ENCODE results near the gene ADCK1. TPM values are rescaled to one million over a fixed set of nuclear protein-coding genes. Genes with fewer than 3 reads are reported as not detected.

The ADCK1 gene
- total RNA-seq, 1 experiment from 2014 or later, result 11.4 TPM

DNA sequence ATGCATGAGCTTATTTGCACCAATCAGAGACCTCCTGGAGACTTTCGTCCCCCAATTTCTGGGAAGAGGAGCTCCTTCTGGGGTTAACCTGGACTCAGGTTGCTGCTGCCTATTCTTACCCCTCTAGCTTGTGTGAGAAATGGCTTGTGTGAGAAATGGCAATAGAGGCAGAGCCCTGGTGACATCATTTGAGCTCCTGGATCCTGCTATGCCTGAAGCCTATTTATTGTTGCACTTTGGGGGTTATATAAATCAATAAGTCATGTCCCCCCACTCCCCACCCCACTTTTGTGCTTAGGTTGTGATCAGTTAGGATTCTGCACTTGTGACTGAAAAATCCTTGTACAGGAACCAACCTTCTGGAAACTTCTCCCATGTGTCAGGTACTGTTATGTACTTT lies 167.2 kb downstream of the ADCK1 start:
- H3K27me3 Mint-ChIP-seq (ENCODE audit: low read depth), result peaks cover 26% of the 10 kb centered on the region
- no peak for ATAC-seq
- H3K36me3 Mint-ChIP-seq, result no peaks in the 10 kb centered on the region
- DNase-seq (ENCODE audit: low spot score), result no peak
- H3K4me3 Mint-ChIP-seq, result no peak overlapping the region
- TF ChIP-seq SMAD3 (CRISPR knock-in tag; IDR thresholded peaks at IDR 0.05; ENCODE audit: borderline replicate concordance) (no peak), HMGA2 (CRISPR knock-in tag; IDR thresholded peaks at IDR 0.05) (no peak), GABPB1 (CRISPR knock-in tag; IDR thresholded peaks at IDR 0.05) (no peak), GRHL2 (CRISPR knock-in tag; IDR thresholded peaks at IDR 0.05; ENCODE audit: insufficient replicate concordance, severe bottlenecking) (no peak), IRF1 (CRISPR knock-in tag; IDR thresholded peaks at IDR 0.05) (no peak), FOXJ3 (CRISPR knock-in tag; IDR thresholded peaks at IDR 0.05; ENCODE audit: borderline replicate concordance) (no peak), ELF4 (CRISPR knock-in tag; IDR thresholded peaks at IDR 0.05; ENCODE audit: low read depth) (no peak), ZNF219 (CRISPR knock-in tag; IDR thresholded peaks at IDR 0.05; ENCODE audit: borderline replicate concordance) (no peak), IRF2 (CRISPR knock-in tag; IDR thresholded peaks at IDR 0.05; ENCODE audit: borderline replicate concordance, low read depth) (no peak), ZNF138 (CRISPR knock-in tag; conservative IDR thresholded peaks at IDR 0.05) (no peak), FOXK1 (CRISPR knock-in tag; IDR thresholded peaks at IDR 0.05) (no peak)
- TF ChIP-seq, protein P1, sequence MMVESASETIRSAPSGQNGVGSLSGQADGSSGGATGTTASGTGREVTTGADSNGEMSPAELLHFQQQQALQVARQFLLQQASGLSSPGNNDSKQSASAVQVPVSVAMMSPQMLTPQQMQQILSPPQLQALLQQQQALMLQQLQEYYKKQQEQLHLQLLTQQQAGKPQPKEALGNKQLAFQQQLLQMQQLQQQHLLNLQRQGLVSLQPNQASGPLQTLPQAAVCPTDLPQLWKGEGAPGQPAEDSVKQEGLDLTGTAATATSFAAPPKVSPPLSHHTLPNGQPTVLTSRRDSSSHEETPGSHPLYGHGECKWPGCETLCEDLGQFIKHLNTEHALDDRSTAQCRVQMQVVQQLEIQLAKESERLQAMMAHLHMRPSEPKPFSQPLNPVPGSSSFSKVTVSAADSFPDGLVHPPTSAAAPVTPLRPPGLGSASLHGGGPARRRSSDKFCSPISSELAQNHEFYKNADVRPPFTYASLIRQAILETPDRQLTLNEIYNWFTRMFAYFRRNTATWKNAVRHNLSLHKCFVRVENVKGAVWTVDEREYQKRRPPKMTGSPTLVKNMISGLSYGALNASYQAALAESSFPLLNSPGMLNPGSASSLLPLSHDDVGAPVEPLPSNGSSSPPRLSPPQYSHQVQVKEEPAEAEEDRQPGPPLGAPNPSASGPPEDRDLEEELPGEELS (CRISPR knock-in tag; IDR thresholded peaks at IDR 0.05), result no peak
- CTCF ChIA-PET, result interaction anchor here (1.2 kb wide), 1 partner anchor 13 kb away, joined by 4 read pairs; no protein-coding TSS in a partner anchor
- H3K27ac Mint-ChIP-seq, result no peak overlapping the region
- POLR2A ChIA-PET, result interaction anchor here (0.7 kb wide), 1 partner anchor 882 kb away, joined by 3 read pairs; no protein-coding TSS in a partner anchor
- peaks cover 2% of the 10 kb centered on the region; the same call in 1 of the 2 replicates for H3K4me1 Mint-ChIP-seq
- H3K9me3 Mint-ChIP-seq, result peaks cover 9% of the 10 kb centered on the region

GRCh38 chr14:77970646-77971045 lies 170.7 kb downstream of the ADCK1 start:
- ChIA-PET CTCF (interaction anchor here (0.7 to 0.9 kb wide), 2 partner anchors 9 to 10 kb away, joined by 3 read pairs; no protein-coding TSS in a partner anchor), POLR2A (interaction anchor here (0.6 kb wide), 1 partner anchor 120 kb away, joined by 3 read pairs; no protein-coding TSS in a partner anchor)
- H3K27ac Mint-ChIP-seq, result no peak overlapping the region
- no peaks in the 10 kb centered on the region for H3K36me3 Mint-ChIP-seq
- TF ChIP-seq SMAD3 (CRISPR knock-in tag; IDR thresholded peaks at IDR 0.05; ENCODE audit: borderline replicate concordance), result no peak
- TF ChIP-seq E2F5 (CRISPR knock-in tag; IDR thresholded peaks at IDR 0.05), result no peak
- 0 out of 2 replicates have a peak, but pooled peaks have one; percentile 62 for TF ChIP-seq ZNF416 (CRISPR knock-in tag; IDR thresholded peaks at IDR 0.05)
- TF ChIP-seq, protein P2, sequence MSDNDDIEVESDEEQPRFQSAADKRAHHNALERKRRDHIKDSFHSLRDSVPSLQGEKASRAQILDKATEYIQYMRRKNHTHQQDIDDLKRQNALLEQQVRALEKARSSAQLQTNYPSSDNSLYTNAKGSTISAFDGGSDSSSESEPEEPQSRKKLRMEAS (CRISPR knock-in tag; IDR thresholded peaks at IDR 0.05), result no peak
- TF ChIP-seq NFYB (CRISPR knock-in tag; conservative IDR thresholded peaks at IDR 0.05; ENCODE audit: low read depth), result no peak
- no peak for TF ChIP-seq USF2 (CRISPR knock-in tag; IDR thresholded peaks at IDR 0.05)
- TF ChIP-seq ZNF396 (CRISPR knock-in tag; IDR thresholded peaks at IDR 0.05; ENCODE audit: borderline replicate concordance), result no peak
- ATAC-seq (no peak), DNase-seq (ENCODE audit: low spot score) (no peak)
- H3K9me3 Mint-ChIP-seq, result peaks cover 9% of the 10 kb centered on the region
- H3K27me3 Mint-ChIP-seq (ENCODE audit: low read depth), result peaks cover 20% of the 10 kb centered on the region
- peaks cover 2% of the 10 kb centered on the region; the same call in 1 of the 2 replicates for H3K4me1 Mint-ChIP-seq
- no peak overlapping the region for H3K4me3 Mint-ChIP-seq

DNA sequence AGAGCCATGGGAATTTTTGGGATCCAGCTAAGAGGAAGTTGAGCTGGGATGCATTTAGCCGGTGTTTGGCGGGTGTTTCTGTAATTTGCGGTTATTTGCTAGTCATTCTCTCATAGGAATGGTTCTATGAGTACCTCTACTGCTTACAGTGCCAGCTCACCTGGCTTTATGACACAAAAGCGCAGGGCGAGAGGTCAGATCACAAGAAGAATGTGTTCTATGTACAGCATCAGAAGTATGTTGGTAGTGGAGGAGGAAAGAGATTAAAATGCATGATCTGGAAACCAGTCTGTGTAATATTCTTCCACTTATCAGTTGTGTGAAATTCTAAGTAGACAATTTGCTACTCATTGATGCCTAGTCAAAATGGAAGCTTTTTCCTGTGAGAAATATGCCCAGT lies 173.3 kb downstream of the ADCK1 start:
- H3K27ac Mint-ChIP-seq, result no peak overlapping the region
- H3K4me3 Mint-ChIP-seq, result no peak overlapping the region
- no peaks in the 10 kb centered on the region for H3K4me1 Mint-ChIP-seq
- POLR2A ChIA-PET, result no interaction called here
- no peaks in the 10 kb centered on the region for H3K36me3 Mint-ChIP-seq
- CTCF ChIA-PET, result no interaction called here
- ATAC-seq (no peak), DNase-seq (ENCODE audit: low spot score) (no peak)
- H3K9me3 Mint-ChIP-seq, result peaks cover 6% of the 10 kb centered on the region
- H3K27me3 Mint-ChIP-seq (ENCODE audit: low read depth), result peaks cover 2% of the 10 kb centered on the region
- TF ChIP-seq E2F5 (CRISPR knock-in tag; IDR thresholded peaks at IDR 0.05), result no peak
- no peak for TF ChIP-seq ZNF263 (CRISPR knock-in tag; IDR thresholded peaks at IDR 0.05; ENCODE audit: low read depth)
- TF ChIP-seq FOXP1 (CRISPR knock-in tag; IDR thresholded peaks at IDR 0.05; ENCODE audit: borderline replicate concordance), result no peak
- no peak for TF ChIP-seq IRF2 (CRISPR knock-in tag; IDR thresholded peaks at IDR 0.05; ENCODE audit: borderline replicate concordance, low read depth)
- TF ChIP-seq HMGXB4 (CRISPR knock-in tag; IDR thresholded peaks at IDR 0.05), result no peak
- TF ChIP-seq MLX (CRISPR knock-in tag; IDR thresholded peaks at IDR 0.05), result no peak

All from WTC11 (cell line).